HG03378 (cell line): Measurements from ENCODE around the gene TRIM62.

Experiments used
- ATAC-seq: cut with Tn5 transposase; IDR thresholded peaks from one replicate; pipeline ENCODE4 v1.9.1; 2021; ENCODE audit warnings: mild to moderate bottlenecking, moderate library complexity; ENCODE audit not compliant: unreplicated experiment

TRIM62 gene

GRCh38 chr1:33162141-33162540, 19.7 kb downstream of the TRIM62 start:
- no peak for ATAC-seq

GRCh38 chr1:33161061-33161681, 20.7 kb downstream of the TRIM62 start:
- ATAC-seq = no peak

- ATAC-seq = no peak
Observed at GRCh38 chr1:33159577-33159976, 22.3 kb downstream of the TRIM62 start.

- no peak for ATAC-seq
Observed at GRCh38 chr1:33158366-33158765, 23.5 kb downstream of the TRIM62 start.

GRCh38 chr1:33157131-33157530, 24.7 kb downstream of the TRIM62 start:
- no peak for ATAC-seq

GRCh38 chr1:33155877-33156538, 25.8 kb downstream of the TRIM62 start:
- ATAC-seq = no peak

GRCh38 chr1:33153650-33154049, 28.2 kb downstream of the TRIM62 start:
- ATAC-seq = no peak

- no peak for ATAC-seq
Observed at GRCh38 chr1:33152685-33153432, 29.0 kb downstream of the TRIM62 start.

GRCh38 chr1:33151116-33151515, 30.7 kb downstream of the TRIM62 start:
- no peak for ATAC-seq

GRCh38 chr1:33150522-33150921, 31.3 kb downstream of the TRIM62 start:
- ATAC-seq = no peak

- ATAC-seq = no peak
Observed at GRCh38 chr1:33149453-33150190, 32.2 kb downstream of the TRIM62 start.

- no peak for ATAC-seq
Observed at GRCh38 chr1:33148615-33149014, 33.2 kb downstream of the TRIM62 start.

- ATAC-seq = no peak
Observed at GRCh38 chr1:33147997-33148314, 33.9 kb downstream of the TRIM62 start.

GRCh38 chr1:33147275-33147996, 34.4 kb downstream of the TRIM62 start:
- ATAC-seq = no peak

- ATAC-seq = no peak
Observed at GRCh38 chr1:33146003-33146402, 35.8 kb downstream of the TRIM62 start.

GRCh38 chr1:33143698-33144097, 38.1 kb downstream of the TRIM62 start:
- ATAC-seq = no peak

GRCh38 chr1:33143176-33143575, 38.7 kb downstream of the TRIM62 start:
- no peak for ATAC-seq

- ATAC-seq = no peak
Observed at GRCh38 chr1:33142483-33143064, 39.3 kb downstream of the TRIM62 start.

GRCh38 chr1:33141781-33142180, 40.1 kb downstream of the TRIM62 start:
- no peak for ATAC-seq

GRCh38 chr1:33141216-33141615, 40.6 kb downstream of the TRIM62 start:
- no peak for ATAC-seq
